Adipocyte (in vitro differentiated cells): ENCODE data around the gene MEIOB.
"Not testable (repeated sequence)": the region's sequence is repeated elsewhere in the genome, so short reads cannot be mapped to it uniquely, and the experiment has no call there.

Experiments used
- DNase-seq: peaks from one replicate; pipeline ENCODE4 v3.0.0-alpha.2; 2015; ENCODE audit warnings: low read depth
- H3K27me3 ChIP-seq: replicated peaks from 2 replicates; pipeline ENCODE4 v1.7.0; 2013; ENCODE audit warnings: mild to moderate bottlenecking, low read length, moderate library complexity; ENCODE audit not compliant: control insufficient read depth, insufficient read depth
- H3K36me3 ChIP-seq: 2 replicates; pipeline ENCODE4 v1.7.0; 2013; ENCODE audit warnings: low read length, mild to moderate bottlenecking, moderate library complexity; ENCODE audit not compliant: control insufficient read depth, insufficient read depth, severe bottlenecking
- H3K4me1 ChIP-seq: 2 replicates; pipeline ENCODE4 v1.7.0; 2013; ENCODE audit warnings: mild to moderate bottlenecking, low read length, moderate library complexity; ENCODE audit not compliant: control insufficient read depth, insufficient read depth
- H3K4me3 ChIP-seq: 2 replicates; pipeline ENCODE4 v1.7.0; 2013; ENCODE audit warnings: mild to moderate bottlenecking, low read length, moderate library complexity
- H3K9ac ChIP-seq: 2 replicates; pipeline ENCODE4 v1.7.0; 2013; ENCODE audit warnings: mild to moderate bottlenecking, low read length, moderate library complexity
- H3K9me3 ChIP-seq: 2 replicates; pipeline ENCODE4 v1.7.0; 2013; ENCODE audit warnings: mild to moderate bottlenecking, low read length, moderate library complexity; ENCODE audit not compliant: control insufficient read depth

Gene MEIOB

DNA sequence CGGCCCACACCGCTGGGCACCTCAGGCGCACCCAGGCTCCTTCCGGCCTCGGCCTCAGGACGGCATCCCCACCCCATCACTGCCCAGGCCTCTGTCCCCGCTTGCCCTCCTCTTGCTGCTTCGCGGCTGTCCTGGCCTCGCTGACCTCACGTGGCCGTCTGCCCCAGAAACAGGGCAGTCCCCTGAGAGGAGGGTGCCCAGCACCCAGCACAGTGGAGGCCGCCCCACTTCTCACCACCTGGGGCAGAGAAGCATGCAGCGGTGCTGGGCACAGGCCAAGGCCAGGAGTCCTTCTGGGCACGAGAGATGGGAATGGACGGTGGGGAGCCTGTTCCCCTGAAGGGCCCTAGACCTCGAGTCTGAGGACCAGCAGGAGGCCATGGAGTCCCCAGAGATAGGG is 54.2 kb downstream of the MEIOB start:
- H3K36me3 ChIP-seq, result peaks cover 34% of the 10 kb centered on the region
- no peak for DNase-seq

DNA sequence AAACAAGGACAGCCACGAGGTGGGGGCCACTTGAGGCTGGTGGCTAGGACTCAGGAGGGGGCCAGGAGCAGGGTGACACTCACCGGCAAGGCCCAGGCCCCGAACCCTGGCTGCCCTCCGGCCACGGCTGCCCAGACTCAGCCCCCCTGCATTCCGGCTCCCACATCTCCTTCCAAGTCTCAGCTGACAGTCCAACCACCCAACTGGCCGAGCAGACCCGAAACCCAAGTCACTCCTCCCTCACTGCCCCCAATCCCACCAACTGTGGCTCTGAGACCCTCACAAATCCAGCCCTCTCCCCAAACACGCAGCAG is 54.7 kb downstream of the MEIOB start:
- no peak for DNase-seq
- peaks cover 31% of the 10 kb centered on the region for H3K36me3 ChIP-seq
- H3K27me3 ChIP-seq, result no peaks in the 10 kb centered on the region
- H3K9me3 ChIP-seq, result no peaks in the 10 kb centered on the region
- H3K4me1 ChIP-seq, result peaks cover 3% of the 10 kb centered on the region
- H3K9ac ChIP-seq, result no peak overlapping the region
- no peak overlapping the region for H3K4me3 ChIP-seq

More for the DNA sequence above, 54.2 kb downstream of the MEIOB start:
- H3K27me3 ChIP-seq, result no peaks in the 10 kb centered on the region
- H3K4me3 ChIP-seq, result no peak overlapping the region
- H3K9me3 ChIP-seq, result no peaks in the 10 kb centered on the region
- peaks cover 3% of the 10 kb centered on the region for H3K4me1 ChIP-seq
- no peak overlapping the region for H3K9ac ChIP-seq

DNA sequence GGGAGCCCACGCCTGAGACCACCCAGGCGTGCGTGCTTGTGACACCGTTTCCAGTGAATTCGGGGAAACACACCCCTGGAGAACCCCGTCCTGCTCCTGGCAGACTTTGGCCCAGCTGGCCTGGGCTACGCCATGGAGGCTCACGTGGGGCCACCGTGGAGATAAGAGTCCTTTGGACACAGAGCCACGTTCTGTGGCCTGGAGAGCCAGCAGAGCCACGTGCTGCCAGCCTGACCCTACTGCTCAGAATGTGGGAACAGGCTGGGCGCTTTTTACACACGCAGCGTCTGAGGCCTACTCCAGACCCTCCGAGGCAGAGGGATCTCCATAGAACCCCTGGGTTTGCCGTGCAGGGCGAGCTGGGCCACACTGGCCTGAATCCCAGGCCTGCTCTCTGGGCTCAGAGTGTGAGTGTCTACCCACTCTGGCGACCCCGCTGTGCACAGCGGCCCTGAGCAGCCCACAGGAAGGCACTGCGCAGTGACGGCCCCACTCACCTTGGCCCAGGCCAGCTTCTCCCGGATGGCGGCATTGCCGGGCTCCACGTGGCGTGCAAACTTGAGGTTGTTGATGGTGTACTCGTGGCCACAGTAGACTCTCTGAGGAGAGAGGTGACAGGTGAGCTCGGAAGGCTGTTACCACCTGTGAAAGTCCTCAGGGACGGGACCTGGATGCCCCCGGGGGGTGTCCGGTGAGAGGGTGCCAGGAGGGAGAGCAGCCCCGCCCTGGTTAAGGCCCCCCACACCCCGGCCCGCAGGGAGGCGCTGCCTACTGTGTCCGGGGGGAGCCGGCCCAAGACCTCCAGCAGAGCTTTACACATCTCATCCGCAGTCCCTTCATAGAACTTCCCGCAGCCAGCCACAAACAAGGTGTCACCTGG is 55.3 kb downstream of the MEIOB start:
- Histone ChIP-seq H3K4me3 (no peak overlapping the region), H3K4me1 (peaks cover 3% of the 10 kb centered on the region), H3K27me3 (no peaks in the 10 kb centered on the region), H3K36me3 (peaks cover 26% of the 10 kb centered on the region), H3K9ac (no peak overlapping the region), H3K9me3 (no peaks in the 10 kb centered on the region)
- DNase-seq, result no peak

DNA sequence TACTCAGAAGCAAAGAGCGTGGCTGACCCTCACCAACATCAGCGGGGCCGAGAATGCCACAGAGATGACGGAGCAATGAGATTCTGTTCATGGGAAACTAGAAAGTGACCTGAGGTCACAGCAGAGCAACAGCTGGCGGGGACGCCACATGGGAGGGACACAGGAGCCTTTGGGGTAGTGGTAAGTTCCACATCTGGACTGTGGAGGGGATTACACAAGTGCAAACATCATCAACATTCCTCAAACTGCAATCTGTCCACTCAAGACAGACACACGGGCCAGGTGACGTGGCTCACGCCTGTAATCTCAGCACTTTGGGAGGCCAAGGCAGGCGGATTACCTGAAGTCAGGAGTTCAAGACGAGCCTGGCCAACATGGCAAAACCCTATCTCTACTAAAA is 56.5 kb downstream of the MEIOB start:
- Histone ChIP-seq H3K27me3 (no peaks in the 10 kb centered on the region), H3K4me3 (no peak overlapping the region), H3K4me1 (peaks cover 3% of the 10 kb centered on the region), H3K9ac (no peak overlapping the region), H3K9me3 (no peaks in the 10 kb centered on the region), H3K36me3 (peaks cover 30% of the 10 kb centered on the region)
- DNase-seq, result no peak

DNA sequence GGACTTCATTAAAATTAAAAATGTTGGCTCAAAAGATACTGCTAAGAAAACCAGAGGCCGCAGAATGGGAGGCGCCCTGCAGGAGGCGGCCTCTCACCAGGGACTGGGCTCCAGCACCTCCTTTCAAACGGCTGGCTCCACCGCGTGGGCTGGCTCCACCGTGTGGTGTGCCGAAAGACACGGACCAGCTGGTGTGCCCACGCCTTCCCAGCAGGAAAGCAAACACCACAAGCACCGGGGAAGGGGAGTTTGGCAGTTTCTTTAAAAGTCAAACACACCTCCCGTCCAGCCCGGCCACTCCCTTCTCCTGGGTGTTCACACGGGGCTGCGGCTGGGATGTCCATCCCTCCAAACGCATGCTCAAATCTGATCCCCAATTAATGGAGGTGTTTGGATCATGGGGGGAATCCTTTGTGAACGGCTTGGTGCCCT is 59.2 kb downstream of the MEIOB start:
- Histone ChIP-seq H3K4me3 (no peak overlapping the region), H3K27me3 (no peaks in the 10 kb centered on the region), H3K36me3 (peaks cover 41% of the 10 kb centered on the region), H3K4me1 (peaks cover 3% of the 10 kb centered on the region), H3K9me3 (no peaks in the 10 kb centered on the region), H3K9ac (peak overlapping the region; percentile 32)
- peak; percentile 86 for DNase-seq

DNA sequence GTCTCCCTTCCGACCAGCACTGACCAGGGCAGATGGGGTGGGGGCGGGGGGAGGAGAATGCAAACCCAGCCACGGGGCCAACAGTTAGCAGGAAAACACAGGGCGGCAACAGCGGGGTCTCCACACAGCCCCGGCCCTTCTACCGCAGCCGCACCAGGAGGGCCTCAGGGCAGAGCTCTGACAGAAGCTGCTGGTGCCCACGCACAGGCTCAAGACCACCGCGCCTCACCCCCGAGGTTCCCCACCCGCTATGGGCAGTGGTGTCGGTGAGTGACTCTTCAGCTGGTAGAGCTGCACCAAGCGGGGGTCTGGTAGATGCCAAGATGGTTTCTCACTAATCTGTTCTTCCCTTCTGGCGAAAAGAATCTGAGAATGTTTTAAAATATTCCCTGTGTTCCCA is 61.4 kb downstream of the MEIOB start:
- Histone ChIP-seq H3K9me3 (no peaks in the 10 kb centered on the region), H3K4me1 (peaks cover 3% of the 10 kb centered on the region), H3K27me3 (no peaks in the 10 kb centered on the region), H3K36me3 (peaks cover 41% of the 10 kb centered on the region), H3K9ac (no peak overlapping the region), H3K4me3 (no peak overlapping the region)
- DNase-seq, result no peak

DNA sequence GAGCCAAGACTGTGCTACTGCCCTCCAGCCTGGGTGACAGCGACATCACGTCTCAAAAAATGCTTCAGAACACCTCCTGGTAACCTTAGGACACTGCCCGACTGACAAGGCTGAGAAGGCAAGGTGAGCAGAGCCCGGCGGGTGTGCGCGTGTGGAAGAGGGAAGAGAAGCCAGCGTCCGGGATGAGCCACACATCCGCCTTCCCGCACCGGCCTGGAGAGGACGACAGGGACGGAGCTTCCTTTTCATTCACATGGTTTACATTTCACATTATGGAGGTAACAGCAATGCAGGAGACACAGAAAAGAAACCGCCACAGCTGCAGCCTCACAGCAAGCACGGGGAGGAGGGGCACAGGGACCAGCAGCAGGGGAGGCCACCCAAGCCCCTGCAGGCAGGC is 61.9 kb downstream of the MEIOB start:
- DNase-seq, result no peak
- H3K9ac ChIP-seq, result no peak overlapping the region
- no peaks in the 10 kb centered on the region for H3K27me3 ChIP-seq
- no peak overlapping the region for H3K4me3 ChIP-seq
- H3K9me3 ChIP-seq, result no peaks in the 10 kb centered on the region
- H3K36me3 ChIP-seq, result peaks cover 42% of the 10 kb centered on the region
- H3K4me1 ChIP-seq, result peaks cover 3% of the 10 kb centered on the region

DNA sequence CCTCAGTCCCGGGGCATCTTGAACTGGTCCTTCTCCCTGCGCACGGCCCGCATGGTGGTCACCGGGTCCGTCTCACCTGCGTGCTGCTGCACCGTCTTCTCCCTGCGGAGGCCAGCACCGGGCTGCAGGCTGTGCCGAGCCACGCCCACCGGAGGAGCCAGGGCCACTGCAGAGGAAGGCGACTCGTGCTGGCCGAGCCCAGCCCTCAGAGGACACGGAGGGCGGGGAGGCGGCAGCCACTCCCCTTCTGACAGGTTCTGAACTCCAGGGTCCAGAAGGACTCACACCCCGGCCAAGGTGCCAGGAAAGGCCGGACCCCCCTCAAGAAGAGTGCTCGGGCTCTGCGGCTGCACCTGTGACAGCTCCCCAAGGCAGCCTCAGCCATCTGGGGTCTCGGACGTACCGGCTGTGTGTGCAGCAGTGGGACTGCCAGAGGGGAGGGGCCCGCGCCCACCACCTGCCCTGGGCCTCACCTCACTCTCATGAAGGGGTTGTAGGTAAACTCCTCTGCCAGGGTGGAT is 62.6 kb downstream of the MEIOB start:
- H3K9me3 ChIP-seq, result no peaks in the 10 kb centered on the region
- no peaks in the 10 kb centered on the region for H3K27me3 ChIP-seq
- H3K9ac ChIP-seq, result no peak overlapping the region
- no peak for DNase-seq
- peaks cover 45% of the 10 kb centered on the region for H3K36me3 ChIP-seq
- H3K4me3 ChIP-seq, result no peak overlapping the region
- peaks cover 3% of the 10 kb centered on the region for H3K4me1 ChIP-seq

DNA sequence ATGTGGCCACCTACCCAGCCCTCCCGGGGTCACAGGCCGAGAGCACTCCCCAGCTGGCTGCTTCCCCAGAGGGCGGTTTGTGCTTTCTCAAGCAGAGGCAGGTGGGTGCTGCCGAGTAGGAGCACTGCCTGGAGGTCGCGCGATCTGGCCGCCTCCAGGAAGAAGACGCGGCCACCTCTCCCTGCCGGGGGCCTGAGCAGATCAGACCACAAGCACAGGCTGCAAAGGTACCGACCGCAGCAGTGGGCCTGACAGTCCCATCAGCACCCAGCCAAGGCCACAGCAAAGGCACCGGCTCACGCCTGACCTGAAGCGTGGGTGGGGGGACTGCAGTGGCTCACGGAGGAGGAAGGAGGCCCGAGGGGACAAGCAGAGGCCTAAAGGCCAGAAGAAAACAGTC is 63.3 kb downstream of the MEIOB start:
- H3K4me1 ChIP-seq, result peaks cover 3% of the 10 kb centered on the region
- DNase-seq, result no peak
- H3K4me3 ChIP-seq, result no peak overlapping the region
- no peak overlapping the region for H3K9ac ChIP-seq
- H3K36me3 ChIP-seq, result peaks cover 44% of the 10 kb centered on the region
- no peaks in the 10 kb centered on the region for H3K27me3 ChIP-seq
- no peaks in the 10 kb centered on the region for H3K9me3 ChIP-seq

DNA sequence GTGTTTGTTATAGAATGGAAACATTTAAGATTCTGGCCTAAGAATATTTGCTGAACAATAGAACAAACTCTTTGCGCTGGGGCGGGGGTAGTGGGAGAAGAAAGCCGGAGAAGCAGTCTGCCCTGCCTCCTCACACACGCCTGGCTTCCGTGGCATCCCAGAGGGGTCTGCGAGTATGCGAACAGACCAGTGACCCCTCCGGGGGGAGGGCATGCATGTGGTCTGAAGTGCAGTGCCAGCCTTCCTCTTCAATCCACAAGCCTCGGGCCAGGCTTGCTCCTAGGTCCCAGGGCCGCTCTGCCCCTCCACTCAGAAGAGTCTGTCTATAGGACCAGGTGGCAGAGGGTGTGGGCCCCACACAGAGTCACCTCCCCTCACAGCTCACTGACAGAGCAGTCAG is 64.3 kb downstream of the MEIOB start:
- H3K36me3 ChIP-seq, result peaks cover 40% of the 10 kb centered on the region
- no peak overlapping the region for H3K9ac ChIP-seq
- H3K9me3 ChIP-seq, result no peaks in the 10 kb centered on the region
- H3K27me3 ChIP-seq, result no peaks in the 10 kb centered on the region
- H3K4me1 ChIP-seq, result no peaks in the 10 kb centered on the region
- H3K4me3 ChIP-seq, result no peak overlapping the region
- DNase-seq, result no peak

DNA sequence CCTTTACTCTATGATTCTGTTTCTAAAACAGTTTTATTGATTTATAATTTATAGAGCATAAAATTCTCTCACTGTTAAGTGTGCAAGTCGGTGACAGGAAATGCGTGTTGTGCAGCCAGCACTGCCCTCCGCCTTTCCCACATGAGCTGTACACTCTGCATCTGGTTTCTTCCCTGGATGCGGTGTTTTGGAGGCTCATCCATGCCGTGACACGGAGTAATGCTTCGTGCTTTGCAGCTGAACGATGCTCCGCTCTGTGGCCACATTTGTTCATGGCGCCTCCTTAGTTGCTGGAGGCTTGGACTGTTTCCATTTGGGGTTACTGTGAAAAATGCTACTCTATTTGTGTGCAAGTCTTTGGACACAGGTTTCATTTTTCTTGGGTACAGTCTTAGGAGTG is 71.3 kb downstream of the MEIOB start:
- DNase-seq, result no peak
- H3K4me3 ChIP-seq, result no peak overlapping the region
- peaks cover 8% of the 10 kb centered on the region for H3K36me3 ChIP-seq

DNA sequence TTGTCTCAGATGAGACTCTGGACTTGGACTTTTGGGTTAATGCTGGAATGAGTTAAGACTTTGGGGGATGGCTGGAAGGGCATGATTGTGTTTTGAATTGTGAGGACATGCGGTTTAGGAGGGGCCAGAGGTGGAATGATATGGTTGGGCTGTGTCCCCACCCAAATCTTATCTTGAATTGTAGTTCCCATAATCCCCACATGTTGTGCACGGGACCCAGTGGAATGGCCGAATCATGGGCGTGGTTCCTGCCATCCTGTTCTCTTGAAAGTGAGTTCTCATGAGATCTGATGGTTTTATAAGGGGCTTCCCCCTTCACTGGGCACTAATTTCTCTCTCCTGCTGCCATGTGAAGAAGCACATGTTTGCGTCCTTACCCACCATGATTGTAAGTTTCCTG is 72.7 kb downstream of the MEIOB start:
- H3K9ac ChIP-seq, H3K9me3 ChIP-seq, H3K4me1 ChIP-seq, H3K36me3 ChIP-seq, H3K4me3 ChIP-seq, H3K27me3 ChIP-seq, DNase-seq: not testable (repeated sequence)

More for the DNA sequence above, 71.3 kb downstream of the MEIOB start:
- H3K27me3 ChIP-seq, result no peaks in the 10 kb centered on the region
- no peak overlapping the region for H3K9ac ChIP-seq
- peaks cover 6% of the 10 kb centered on the region for H3K9me3 ChIP-seq
- H3K4me1 ChIP-seq, result no peaks in the 10 kb centered on the region
